GM12872 (cell line): Measurements from ENCODE around the gene ENDOV.

Experiments
- TF ChIP-seq, protein P1 (sequence below): IDR thresholded peaks from 3 replicates; pipeline ENCODE4 v1.5.1; 2011; ENCODE audit warnings: low read depth, mild to moderate bottlenecking, low read length, moderate library complexity; ENCODE audit not compliant: insufficient read depth

The ENDOV gene

GRCh38 chr17:80452173-80452915 is 37.4 kb downstream of the ENDOV start:
- TF ChIP-seq, protein P1, sequence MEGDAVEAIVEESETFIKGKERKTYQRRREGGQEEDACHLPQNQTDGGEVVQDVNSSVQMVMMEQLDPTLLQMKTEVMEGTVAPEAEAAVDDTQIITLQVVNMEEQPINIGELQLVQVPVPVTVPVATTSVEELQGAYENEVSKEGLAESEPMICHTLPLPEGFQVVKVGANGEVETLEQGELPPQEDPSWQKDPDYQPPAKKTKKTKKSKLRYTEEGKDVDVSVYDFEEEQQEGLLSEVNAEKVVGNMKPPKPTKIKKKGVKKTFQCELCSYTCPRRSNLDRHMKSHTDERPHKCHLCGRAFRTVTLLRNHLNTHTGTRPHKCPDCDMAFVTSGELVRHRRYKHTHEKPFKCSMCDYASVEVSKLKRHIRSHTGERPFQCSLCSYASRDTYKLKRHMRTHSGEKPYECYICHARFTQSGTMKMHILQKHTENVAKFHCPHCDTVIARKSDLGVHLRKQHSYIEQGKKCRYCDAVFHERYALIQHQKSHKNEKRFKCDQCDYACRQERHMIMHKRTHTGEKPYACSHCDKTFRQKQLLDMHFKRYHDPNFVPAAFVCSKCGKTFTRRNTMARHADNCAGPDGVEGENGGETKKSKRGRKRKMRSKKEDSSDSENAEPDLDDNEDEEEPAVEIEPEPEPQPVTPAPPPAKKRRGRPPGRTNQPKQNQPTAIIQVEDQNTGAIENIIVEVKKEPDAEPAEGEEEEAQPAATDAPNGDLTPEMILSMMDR, result no peak

DNA sequence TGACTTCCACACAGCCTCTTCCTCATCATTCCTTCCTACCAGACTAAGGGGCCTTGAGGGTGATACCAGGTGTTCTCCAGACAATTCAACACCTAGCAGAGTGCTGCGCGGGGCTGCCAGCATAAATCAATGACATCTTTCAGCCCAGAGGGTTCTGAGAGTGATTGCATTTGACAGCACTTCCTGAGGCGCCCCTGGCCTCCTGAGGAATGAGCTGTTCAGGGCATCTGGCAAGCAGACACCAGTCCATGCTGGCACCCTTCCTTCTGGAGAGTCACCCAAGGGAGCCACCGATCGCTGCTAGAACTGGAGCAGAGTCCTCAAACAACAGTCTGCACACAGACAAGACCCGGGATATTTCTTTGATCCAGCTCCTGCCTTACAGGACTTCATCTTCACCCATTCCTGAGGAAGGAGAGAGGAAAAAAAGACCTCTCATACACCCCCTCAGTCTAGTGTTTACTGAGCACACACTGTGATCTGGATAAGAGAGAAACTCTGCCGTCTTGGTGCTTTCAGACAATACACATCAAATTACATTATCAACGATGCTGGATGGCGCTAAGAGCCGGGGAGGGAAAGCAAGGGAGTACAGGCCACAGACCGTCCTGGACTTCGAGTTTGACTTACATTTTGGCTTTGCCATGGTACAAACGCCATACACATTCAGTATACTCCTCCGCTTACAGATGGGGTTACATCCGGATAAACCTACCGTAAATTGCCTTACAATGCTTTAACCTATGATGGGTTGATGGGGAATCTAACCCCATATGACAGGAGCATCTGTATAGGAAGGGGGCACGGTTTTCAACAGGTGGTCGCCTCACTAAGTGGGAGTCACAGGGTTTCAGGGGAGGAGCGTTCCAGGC is 38.4 kb downstream of the ENDOV start:
- TF ChIP-seq, protein P1, result no peak

DNA sequence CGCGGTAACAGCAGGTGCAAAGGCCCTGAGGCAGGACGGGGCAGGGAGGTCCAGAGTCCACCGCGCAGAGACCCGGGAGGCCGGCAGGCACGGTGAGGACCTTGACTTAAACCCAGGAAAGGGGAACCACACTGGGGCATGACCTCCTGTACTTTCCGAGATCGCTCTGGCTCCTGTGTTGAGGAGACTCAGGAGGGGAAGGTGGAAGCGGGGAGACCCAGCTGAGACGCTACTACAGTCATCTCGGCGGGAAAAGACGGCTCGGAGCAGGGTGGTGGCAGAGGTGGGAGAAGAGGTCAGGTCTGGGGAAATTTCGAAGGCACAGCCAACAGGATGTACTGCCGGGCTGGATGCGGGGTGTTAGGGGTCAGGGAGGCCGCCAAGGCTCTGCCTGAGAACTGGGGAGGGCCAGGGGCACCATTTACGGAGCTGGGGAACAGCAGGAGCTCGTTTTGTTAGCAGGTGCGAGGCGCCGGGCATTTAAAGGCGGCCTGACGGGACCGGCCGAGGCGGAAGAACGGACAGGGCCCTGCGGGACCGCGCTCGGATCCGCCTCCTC is 39.1 kb downstream of the ENDOV start:
- TF ChIP-seq, protein P1, result no peak

DNA sequence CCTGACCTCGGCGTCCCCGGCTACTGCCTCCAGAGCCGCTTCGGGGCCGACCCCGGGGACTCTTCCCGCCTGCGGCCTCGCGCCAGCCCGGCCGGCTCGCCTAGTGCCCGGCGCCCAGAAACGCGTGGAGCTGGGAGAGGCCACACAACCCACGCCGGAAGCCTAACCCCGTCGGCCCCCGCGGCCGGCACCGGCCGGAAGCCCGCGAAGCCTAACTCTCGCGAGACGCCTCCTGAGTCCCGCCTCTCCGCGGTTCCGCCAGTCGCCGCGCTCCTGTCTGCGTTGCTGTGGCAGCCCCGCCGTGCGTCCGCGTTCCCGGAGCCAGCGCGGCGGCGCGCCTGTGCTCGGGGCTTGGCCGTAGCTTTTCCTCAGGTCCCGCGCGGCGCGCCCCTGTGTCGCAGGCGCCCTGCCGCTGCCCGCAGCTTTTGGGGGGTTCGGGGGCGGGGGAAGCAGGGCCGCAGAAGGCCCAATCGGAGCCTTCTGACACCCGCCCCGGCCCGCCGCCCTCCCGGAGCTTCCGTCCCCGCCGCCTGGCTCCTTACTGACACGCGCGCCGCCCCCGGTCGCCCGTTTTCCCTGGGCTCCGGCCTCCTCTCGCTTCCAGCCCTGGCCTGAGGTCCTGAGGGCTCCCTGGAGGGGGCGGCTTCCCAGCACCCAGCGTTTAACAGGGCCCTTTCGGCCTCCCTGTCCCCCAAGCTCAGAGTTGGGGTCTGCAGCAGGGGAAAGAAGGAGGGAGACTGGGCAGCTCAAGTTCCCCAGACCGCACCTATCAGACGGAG is 39.8 kb downstream of the ENDOV start:
- TF ChIP-seq, protein P1, result no peak

- TF ChIP-seq, protein P1, result no peak
These were observed 40.4 kb downstream of the ENDOV start for GRCh38 chr17:80455336-80455710.

DNA sequence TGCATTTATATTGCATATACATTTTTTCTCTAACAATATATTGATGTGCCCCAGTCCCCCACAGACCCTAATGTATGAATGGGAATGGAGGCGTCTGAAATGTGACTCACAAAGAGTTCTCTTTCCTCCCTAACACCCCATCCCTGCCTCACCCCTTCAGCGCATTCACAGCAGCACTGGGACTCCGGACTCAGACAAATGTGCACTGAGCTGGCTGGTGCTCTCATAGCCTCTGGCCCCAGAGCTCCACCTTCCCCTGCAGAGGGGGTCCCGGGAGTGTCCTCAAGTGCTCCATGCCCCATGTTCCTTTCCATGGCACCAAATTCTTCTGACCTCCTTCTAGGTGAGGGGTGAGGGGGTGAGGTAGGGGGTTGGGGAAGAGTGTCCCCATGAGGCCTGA is 40.8 kb downstream of the ENDOV start:
- TF ChIP-seq, protein P1, result no peak
